HG02678 (cell line): ENCODE data around the gene OOSP3.

Experiments
- ATAC-seq: cut with Tn5 transposase; IDR thresholded peaks from one replicate; pipeline ENCODE4 v1.9.1; 2021; ENCODE audit warnings: mild to moderate bottlenecking, moderate library complexity; ENCODE audit not compliant: unreplicated experiment

OOSP3 gene

DNA sequence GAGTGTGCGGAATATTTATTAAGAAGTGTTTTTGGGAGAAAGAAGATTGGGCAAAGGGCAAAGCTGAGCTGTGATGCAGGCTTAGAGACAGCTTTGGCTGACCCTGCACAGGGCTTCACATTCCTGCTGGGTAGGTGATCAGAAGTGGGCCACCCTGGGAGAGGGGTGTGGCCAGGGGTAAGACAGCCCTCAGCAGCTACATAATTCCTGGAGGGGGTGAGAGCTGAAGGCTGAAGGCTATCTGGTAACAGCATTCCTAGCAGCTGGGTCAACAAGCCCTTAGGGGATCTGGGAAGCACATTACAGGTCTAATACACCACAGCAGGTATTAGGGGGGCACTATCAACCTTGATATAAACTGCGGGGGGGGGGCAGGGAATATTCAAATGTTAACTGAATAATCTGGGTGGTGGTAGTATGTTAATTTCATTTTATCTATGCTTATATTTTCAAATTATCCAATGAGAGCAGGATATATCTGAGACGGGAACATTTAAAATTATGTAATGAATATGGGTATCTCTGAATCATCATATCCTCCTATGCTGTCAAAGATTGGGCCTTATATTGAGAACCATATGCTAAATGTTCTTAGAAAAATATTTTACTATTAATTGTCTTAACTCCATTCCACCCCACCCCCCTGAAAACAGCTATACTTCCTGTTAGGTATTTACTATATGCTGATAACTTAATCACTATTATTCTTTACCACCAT is 65.6 kb downstream of the OOSP3 start:
- ATAC-seq, result no peak

DNA sequence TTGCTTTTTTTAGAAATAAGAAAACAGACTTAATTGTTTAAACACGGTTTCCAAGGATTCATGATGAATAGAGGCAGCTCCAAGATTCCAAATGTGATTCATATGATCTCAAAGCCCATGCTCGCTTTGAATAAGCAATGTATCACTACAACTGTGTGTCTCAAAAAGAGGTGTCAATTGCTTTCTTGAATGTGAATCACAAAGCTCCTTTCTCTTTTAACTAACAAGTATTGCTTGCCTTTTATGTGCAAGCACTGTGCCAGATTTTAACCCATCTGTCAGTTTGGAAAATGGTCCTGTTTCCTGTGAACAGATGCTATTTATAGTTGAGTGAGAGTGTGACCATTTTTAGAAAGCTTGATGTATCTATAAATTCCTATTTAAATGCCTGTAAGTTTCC is 66.1 kb downstream of the OOSP3 start:
- ATAC-seq, result no peak
